Smooth muscle cell (in vitro differentiated cells): Measurements from ENCODE around the gene IGFBP3. TPM values are rescaled to one million over a fixed set of nuclear protein-coding genes. Genes with fewer than 3 reads are reported as not detected.

Experiments used
- DNase-seq: peaks from one replicate; lab custom pipeline; 2025; ENCODE audit not compliant: unreplicated experiment; lab: John Stamatoyannopoulos, UW
- H2AFZ ChIP-seq: fragments of 200-600 bp; sonication (generic); 2 replicates; pipeline ENCODE4 v1.6.0; 2016; ENCODE audit warnings: antibody characterized with exemption, low read depth, mild to moderate bottlenecking
- H3F3A ChIP-seq: fragments of 200-600 bp; sonication (generic); 2 replicates; pipeline ENCODE4 v1.6.0; 2017; ENCODE audit warnings: antibody characterized with exemption, low read depth
- H3K27ac ChIP-seq: fragments of 200-600 bp; sonication (generic); 2 replicates; pipeline ENCODE4 v1.5.1; 2016; ENCODE audit warnings: low read depth, mild to moderate bottlenecking
- H3K27me3 ChIP-seq: fragments of 200-600 bp; sonication (generic); 2 replicates; pipeline ENCODE4 v1.6.1; 2016; ENCODE audit warnings: low read depth, mild to moderate bottlenecking
- H3K36me3 ChIP-seq: fragments of 200-600 bp; sonication (generic); 2 replicates; pipeline ENCODE4 v1.5.1; 2016; ENCODE audit warnings: low read depth
- H3K4me1 ChIP-seq: fragments of 200-600 bp; sonication (generic); 2 replicates; pipeline ENCODE4 v1.5.1; 2016; ENCODE audit warnings: low read depth
- H3K4me2 ChIP-seq: fragments of 200-600 bp; sonication (generic); 2 replicates; pipeline ENCODE4 v1.6.0; 2016; ENCODE audit warnings: mild to moderate bottlenecking
- H3K4me3 ChIP-seq: fragments of 200-600 bp; sonication (generic); 2 replicates; pipeline ENCODE4 v1.5.1; 2016; ENCODE audit warnings: mild to moderate bottlenecking
- H3K79me2 ChIP-seq: fragments of 200-600 bp; sonication (generic); 2 replicates; pipeline ENCODE4 v1.6.0; 2016; ENCODE audit warnings: low read depth, mild to moderate bottlenecking
- H3K9ac ChIP-seq: fragments of 200-600 bp; sonication (generic); 2 replicates; pipeline ENCODE4 v1.6.0; 2016; ENCODE audit warnings: low read depth
- H3K9me3 ChIP-seq: fragments of 200-600 bp; sonication (generic); replicated peaks from 2 replicates; pipeline ENCODE4 v1.5.1; 2016; ENCODE audit warnings: low read depth
- H4K20me1 ChIP-seq: fragments of 200-600 bp; sonication (generic); 2 replicates; pipeline ENCODE4 v1.6.0; 2016; ENCODE audit warnings: low read depth
- CTCF ChIP-seq: fragments of 200-600 bp; sonication (generic); IDR thresholded peaks from 2 replicates; pipeline ENCODE4 v1.5.1; 2017; ENCODE audit warnings: borderline replicate concordance, mild to moderate bottlenecking, antibody characterized with exemption; ENCODE audit not compliant: insufficient read depth, poor library complexity, severe bottlenecking
- WGBS: methylation state at CpG from one replicate; pipeline ENCODE4 v1.1.7; 2016; ENCODE audit warnings: low lambda C conversion rate; 5-methylcytosine and 5-hydroxymethylcytosine counted together
- polyA plus RNA-seq: library from polyadenylated mRNA; unstranded; fragments of >200 nt; fragmentation: Nextera tagmentation; extraction: Ambion mirVana; gene quantifications from 2 replicates; pipeline ENCODE4 v1.2.1, GENCODE V29; 2016
- total RNA-seq: library from RNA; depleted of rRNA; stranded (reverse); fragments of >200 nt; gene quantifications from 2 replicates; pipeline ENCODE4 v1.2.3, GENCODE V29; 2014

The IGFBP3 gene
- total and polyA plus RNA-seq, 2 experiments from 2014 or later, result 1,956 to 4,025 TPM

GRCh38 chr7:45890902-45891461 is 30.1 kb downstream of the IGFBP3 start:
- Histone ChIP-seq H2AFZ (no peak overlapping the region), H4K20me1 (no peaks in the 10 kb centered on the region), H3K4me1 (no peaks in the 10 kb centered on the region), H3K79me2 (no peaks in the 10 kb centered on the region), H3K27me3 (peaks cover 30% of the 10 kb centered on the region), H3K36me3 (no peaks in the 10 kb centered on the region), H3K4me3 (no peak overlapping the region), H3K27ac (no peak overlapping the region), H3K9me3 (no peaks in the 10 kb centered on the region), H3F3A (no peaks in the 10 kb centered on the region), H3K9ac (no peak overlapping the region), H3K4me2 (no peak overlapping the region)
- WGBS, result 46% methylated on average over 6 of the region's 6 CpGs
- DNase-seq, result no peak
- peak; percentile 67 for TF ChIP-seq CTCF

GRCh38 chr7:45890125-45890901 is 30.8 kb downstream of the IGFBP3 start:
- Histone ChIP-seq H4K20me1 (no peaks in the 10 kb centered on the region), H3K9ac (no peak overlapping the region), H2AFZ (no peak overlapping the region), H3K4me3 (no peak overlapping the region), H3K36me3 (no peaks in the 10 kb centered on the region), H3K9me3 (no peaks in the 10 kb centered on the region), H3K4me1 (no peaks in the 10 kb centered on the region), H3K79me2 (no peaks in the 10 kb centered on the region), H3K27me3 (peaks cover 30% of the 10 kb centered on the region), H3K4me2 (no peak overlapping the region), H3F3A (no peaks in the 10 kb centered on the region), H3K27ac (no peak overlapping the region)
- 89% methylated on average over 8 of the region's 8 CpGs for WGBS
- no peak for DNase-seq
- TF ChIP-seq CTCF, result no peak

- no peak for DNase-seq
- H3K27me3 ChIP-seq, result peaks cover 30% of the 10 kb centered on the region
- no peak overlapping the region for H2AFZ ChIP-seq
- H3K79me2 ChIP-seq, result no peaks in the 10 kb centered on the region
- no peaks in the 10 kb centered on the region for H4K20me1 ChIP-seq
- no peak overlapping the region for H3K9ac ChIP-seq
- H3F3A ChIP-seq, result no peaks in the 10 kb centered on the region
- H3K4me2 ChIP-seq, result peak overlapping the region; percentile 94
- H3K4me3 ChIP-seq, result no peak overlapping the region
- no peaks in the 10 kb centered on the region for H3K9me3 ChIP-seq
- H3K36me3 ChIP-seq, result no peaks in the 10 kb centered on the region
- WGBS, result 63% methylated on average over 8 of the region's 8 CpGs
- H3K4me1 ChIP-seq, result no peaks in the 10 kb centered on the region
- no peak for TF ChIP-seq CTCF
- no peak overlapping the region for H3K27ac ChIP-seq
Measured at GRCh38 chr7:45889367-45890067, 31.6 kb downstream of the IGFBP3 start.
